ENCODE data around the gene SURF2. TPM values are rescaled to one million over a fixed set of nuclear protein-coding genes. Genes with fewer than 3 reads are reported as not detected.

Gene SURF2
- total RNA-seq, 1 donor from 2014 or later, result 17.3 TPM

DNA sequence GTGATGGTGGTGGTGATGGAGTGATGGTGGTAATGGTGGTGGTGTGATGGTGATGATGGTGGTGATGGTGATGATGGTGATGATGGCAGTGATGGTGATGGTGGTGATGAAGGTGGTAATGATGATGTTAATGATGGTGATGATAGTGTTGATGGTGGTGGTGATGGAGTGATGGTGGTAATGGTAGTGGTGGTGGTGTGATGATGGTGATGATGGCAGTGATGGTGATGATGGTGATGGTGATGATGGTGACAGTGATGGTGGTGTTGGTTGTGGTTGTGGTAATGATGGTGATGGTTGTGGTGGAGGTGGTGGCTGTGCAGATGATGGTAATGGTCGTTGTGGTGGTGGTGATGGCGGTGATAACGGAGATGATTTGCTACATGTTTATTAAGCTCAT, 27.1 kb downstream of the SURF2 start:
- Mint-ChIP-seq H3K4me3 (no peak overlapping the region), H3K27ac (no peak overlapping the region), H3K4me1 (no peaks in the 10 kb centered on the region), H3K36me3 (ENCODE audit: low read depth) (no peaks in the 10 kb centered on the region), H3K27me3 (no peaks in the 10 kb centered on the region), H3K9me3 (no peaks in the 10 kb centered on the region)
- intact Hi-C loops (cut with micrococcal nuclease), result no loop called here
- no peak for ATAC-seq (ENCODE audit: low read depth)
- ChIA-PET CTCF (no interaction called here), POLR2A (no interaction called here)
- DNase-seq, result no peak
- TF ChIP-seq, protein P1, sequence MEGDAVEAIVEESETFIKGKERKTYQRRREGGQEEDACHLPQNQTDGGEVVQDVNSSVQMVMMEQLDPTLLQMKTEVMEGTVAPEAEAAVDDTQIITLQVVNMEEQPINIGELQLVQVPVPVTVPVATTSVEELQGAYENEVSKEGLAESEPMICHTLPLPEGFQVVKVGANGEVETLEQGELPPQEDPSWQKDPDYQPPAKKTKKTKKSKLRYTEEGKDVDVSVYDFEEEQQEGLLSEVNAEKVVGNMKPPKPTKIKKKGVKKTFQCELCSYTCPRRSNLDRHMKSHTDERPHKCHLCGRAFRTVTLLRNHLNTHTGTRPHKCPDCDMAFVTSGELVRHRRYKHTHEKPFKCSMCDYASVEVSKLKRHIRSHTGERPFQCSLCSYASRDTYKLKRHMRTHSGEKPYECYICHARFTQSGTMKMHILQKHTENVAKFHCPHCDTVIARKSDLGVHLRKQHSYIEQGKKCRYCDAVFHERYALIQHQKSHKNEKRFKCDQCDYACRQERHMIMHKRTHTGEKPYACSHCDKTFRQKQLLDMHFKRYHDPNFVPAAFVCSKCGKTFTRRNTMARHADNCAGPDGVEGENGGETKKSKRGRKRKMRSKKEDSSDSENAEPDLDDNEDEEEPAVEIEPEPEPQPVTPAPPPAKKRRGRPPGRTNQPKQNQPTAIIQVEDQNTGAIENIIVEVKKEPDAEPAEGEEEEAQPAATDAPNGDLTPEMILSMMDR (IDR thresholded peaks at IDR 0.05), result no peak

DNA sequence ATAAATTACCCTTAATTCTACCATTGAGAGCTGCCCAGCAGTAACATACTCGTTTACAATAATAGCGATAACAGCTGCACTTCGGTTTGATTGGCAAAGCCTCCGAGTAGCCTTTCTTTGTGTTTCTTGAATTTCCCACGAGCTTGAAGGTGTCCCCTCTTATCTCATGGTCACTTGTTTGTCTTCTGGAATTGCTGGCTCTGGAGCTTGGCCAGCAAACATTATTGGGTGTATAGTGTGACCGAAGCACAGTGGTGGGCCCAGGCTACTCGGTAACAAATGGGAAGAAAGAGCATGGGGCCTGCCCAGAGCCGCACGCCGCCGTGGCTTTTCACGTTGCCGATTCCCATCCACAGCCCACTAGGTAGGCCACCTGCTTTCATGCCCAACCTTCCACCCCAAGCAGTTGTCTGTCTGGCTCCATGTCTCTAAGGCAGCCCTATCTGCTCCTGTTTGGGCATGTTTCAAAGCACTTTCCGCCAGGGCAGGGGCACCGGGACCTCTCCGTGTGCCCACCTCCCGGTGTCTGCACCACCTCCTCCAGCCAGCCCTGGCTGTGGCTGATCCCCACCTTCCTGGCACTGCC, 28.5 kb downstream of the SURF2 start:
- Mint-ChIP-seq H3K27ac (no peak overlapping the region), H3K36me3 (ENCODE audit: low read depth) (no peaks in the 10 kb centered on the region), H3K4me3 (no peak overlapping the region), H3K4me1 (no peaks in the 10 kb centered on the region), H3K9me3 (no peaks in the 10 kb centered on the region), H3K27me3 (peaks cover 5% of the 10 kb centered on the region)
- ChIA-PET POLR2A (interaction anchor here (0.7 to 1.3 kb wide), 2 partner anchors 8 to 91 kb away, joined by 3 to 4 read pairs; partner anchors contain the start of gene STKLD1), CTCF (no interaction called here)
- DNase-seq (no peak), ATAC-seq (ENCODE audit: low read depth) (no peak)
- intact Hi-C loops (cut with micrococcal nuclease), result no loop called here
- TF ChIP-seq, protein P1 (IDR thresholded peaks at IDR 0.05), result no peak

DNA sequence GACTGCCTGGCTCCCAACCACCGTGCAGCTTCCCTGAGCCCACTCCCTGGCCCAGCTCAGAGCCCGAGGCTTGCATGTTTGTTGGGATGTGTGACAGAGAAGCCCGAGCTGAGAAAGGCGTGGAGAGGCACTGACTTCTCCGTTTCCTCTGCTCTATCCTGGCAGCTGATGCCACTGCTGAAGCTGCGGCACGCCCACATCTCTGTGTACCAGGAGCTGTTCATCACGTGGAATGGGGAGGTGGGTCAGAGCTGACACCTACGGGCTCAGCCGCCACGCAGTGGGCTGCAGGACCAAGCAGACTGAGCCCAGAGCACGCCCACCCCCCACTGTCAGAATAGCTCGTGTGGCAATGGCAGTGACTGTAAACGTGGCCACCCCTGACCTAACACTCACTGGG, 29.1 kb downstream of the SURF2 start:
- ATAC-seq (ENCODE audit: low read depth), result no peak
- Mint-ChIP-seq H3K4me1 (no peaks in the 10 kb centered on the region), H3K27me3 (peaks cover 9% of the 10 kb centered on the region), H3K4me3 (no peak overlapping the region), H3K9me3 (no peaks in the 10 kb centered on the region), H3K36me3 (ENCODE audit: low read depth) (no peaks in the 10 kb centered on the region), H3K27ac (no peak overlapping the region)
- intact Hi-C loops (cut with micrococcal nuclease), result no loop called here
- ChIA-PET CTCF (no interaction called here), POLR2A (interaction anchor here (0.7 to 1.3 kb wide), 2 partner anchors 9 to 91 kb away, joined by 3 to 4 read pairs; partner anchors contain the start of gene STKLD1)
- TF ChIP-seq, protein P1 (IDR thresholded peaks at IDR 0.05), result no peak
- no peak for DNase-seq

DNA sequence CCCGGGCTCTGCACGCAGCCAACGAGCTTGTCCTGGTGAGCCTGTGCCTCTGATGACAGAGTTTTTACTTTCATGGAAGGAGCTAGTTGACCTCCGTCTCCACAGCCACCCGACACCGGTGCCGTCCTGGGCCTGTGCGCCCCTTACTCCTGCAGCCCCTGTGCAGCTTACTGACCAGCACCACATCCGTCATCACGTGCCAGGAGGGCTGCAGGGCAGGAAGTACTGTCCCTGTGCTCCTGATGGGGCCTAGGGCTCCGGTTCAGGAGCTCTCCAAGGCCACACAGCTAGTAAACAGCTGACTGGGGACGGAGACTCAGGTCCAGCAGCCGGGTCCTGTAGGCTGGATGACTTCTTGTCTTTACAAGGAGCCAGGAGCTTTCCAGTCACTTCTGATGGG, 30.0 kb downstream of the SURF2 start:
- Mint-ChIP-seq H3K27me3 (peaks cover 13% of the 10 kb centered on the region), H3K27ac (no peak overlapping the region), H3K4me1 (no peaks in the 10 kb centered on the region), H3K4me3 (no peak overlapping the region), H3K36me3 (ENCODE audit: low read depth) (no peaks in the 10 kb centered on the region), H3K9me3 (no peaks in the 10 kb centered on the region)
- intact Hi-C loops (cut with micrococcal nuclease), result no loop called here
- ChIA-PET CTCF (no interaction called here), POLR2A (interaction anchor here (1.3 kb wide), 1 partner anchor 10 kb away, joined by 4 read pairs; the partner anchor contains the start of gene STKLD1)
- no peak for DNase-seq
- ATAC-seq (ENCODE audit: low read depth), result no peak
- TF ChIP-seq, protein P1 (IDR thresholded peaks at IDR 0.05), result no peak

DNA sequence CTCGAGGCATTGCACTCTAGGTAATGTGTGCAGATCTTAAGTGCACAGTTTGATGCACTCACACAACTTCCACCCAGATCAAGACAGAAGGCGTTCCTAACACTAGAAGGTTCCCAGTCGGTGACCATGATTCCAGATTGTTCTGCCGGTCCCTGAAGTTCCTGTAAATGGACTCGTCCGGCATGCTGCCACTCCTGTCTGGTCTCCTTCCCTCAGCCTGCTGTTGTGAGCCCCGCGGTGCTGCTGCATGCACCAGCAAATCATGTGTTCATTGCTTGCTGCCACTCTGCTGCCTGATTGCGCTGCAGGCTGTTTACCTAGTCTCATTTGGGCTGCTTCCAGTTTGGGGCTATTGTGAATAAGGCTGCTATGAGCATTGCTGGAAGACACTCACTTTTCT, 31.3 kb downstream of the SURF2 start:
- intact Hi-C loops (cut with micrococcal nuclease), result no loop called here

More for the DNA sequence above, 31.3 kb downstream of the SURF2 start:
- Mint-ChIP-seq H3K9me3 (no peaks in the 10 kb centered on the region), H3K36me3 (ENCODE audit: low read depth) (no peaks in the 10 kb centered on the region), H3K4me3 (no peak overlapping the region), H3K27ac (no peak overlapping the region), H3K4me1 (no peaks in the 10 kb centered on the region), H3K27me3 (peaks cover 13% of the 10 kb centered on the region)
- CTCF ChIA-PET, result interaction anchor here (0.6 kb wide), 1 partner anchor 202 kb away, joined by 5 read pairs; no protein-coding TSS in a partner anchor
- TF ChIP-seq, protein P1 (IDR thresholded peaks at IDR 0.05), result no peak
- ATAC-seq (ENCODE audit: low read depth) (no peak), DNase-seq (no peak)
- POLR2A ChIA-PET, result no interaction called here
